ENCODE results near the gene MIA. TPM values are rescaled to one million over a fixed set of nuclear protein-coding genes. Genes with fewer than 3 reads are reported as not detected.

The MIA gene
- total RNA-seq, 1 donor from 2014 or later = 9.9 TPM

DNA sequence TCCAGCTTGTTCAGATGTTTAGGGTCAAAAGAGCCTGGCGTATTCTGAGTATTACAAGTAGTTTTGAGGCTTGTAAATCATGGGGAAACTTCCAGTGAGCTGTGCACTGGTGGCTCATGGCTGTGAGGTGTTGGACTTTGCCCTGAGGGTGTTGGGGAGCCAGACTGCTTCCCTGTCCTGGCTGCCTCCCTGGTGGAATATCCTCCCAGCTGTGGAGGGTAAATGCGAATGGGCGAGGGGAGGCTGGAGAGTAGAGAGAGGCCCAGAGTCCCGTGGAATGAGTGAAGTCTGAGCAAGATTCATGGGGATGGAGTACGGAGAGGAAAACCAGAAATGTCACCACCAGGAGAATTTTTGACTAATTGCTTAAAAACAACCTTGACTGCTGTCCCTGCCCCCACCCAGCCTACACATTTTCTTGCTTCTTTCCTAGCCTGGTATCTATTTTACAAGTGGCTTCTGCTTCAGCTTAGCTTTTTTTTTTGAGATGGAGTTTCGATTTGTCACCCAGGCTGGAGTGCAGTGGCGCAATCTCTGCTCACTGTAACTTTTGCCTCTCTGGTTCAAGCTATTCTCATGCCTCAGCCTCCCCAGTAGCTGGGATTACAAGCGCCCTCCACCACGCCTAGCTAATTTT is 20.6 kb upstream of the MIA start:
- no peak overlapping the region for H3K27ac Mint-ChIP-seq (ENCODE audit: unreplicated experiment)
- TF ChIP-seq, protein P1, sequence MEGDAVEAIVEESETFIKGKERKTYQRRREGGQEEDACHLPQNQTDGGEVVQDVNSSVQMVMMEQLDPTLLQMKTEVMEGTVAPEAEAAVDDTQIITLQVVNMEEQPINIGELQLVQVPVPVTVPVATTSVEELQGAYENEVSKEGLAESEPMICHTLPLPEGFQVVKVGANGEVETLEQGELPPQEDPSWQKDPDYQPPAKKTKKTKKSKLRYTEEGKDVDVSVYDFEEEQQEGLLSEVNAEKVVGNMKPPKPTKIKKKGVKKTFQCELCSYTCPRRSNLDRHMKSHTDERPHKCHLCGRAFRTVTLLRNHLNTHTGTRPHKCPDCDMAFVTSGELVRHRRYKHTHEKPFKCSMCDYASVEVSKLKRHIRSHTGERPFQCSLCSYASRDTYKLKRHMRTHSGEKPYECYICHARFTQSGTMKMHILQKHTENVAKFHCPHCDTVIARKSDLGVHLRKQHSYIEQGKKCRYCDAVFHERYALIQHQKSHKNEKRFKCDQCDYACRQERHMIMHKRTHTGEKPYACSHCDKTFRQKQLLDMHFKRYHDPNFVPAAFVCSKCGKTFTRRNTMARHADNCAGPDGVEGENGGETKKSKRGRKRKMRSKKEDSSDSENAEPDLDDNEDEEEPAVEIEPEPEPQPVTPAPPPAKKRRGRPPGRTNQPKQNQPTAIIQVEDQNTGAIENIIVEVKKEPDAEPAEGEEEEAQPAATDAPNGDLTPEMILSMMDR (conservative IDR thresholded peaks at IDR 0.05) = no peak
- H3K9me3 Mint-ChIP-seq = no peaks in the 10 kb centered on the region
- H3K4me1 Mint-ChIP-seq = peaks cover 43% of the 10 kb centered on the region
- peaks cover 4% of the 10 kb centered on the region for H3K27me3 Mint-ChIP-seq (ENCODE audit: low read depth)
- H3K4me3 Mint-ChIP-seq = peak overlapping the region; percentile 54
- no peak for DNase-seq (ENCODE audit: low read depth, low spot score)
- peaks cover 30% of the 10 kb centered on the region for H3K36me3 Mint-ChIP-seq (ENCODE audit: low read depth)

DNA sequence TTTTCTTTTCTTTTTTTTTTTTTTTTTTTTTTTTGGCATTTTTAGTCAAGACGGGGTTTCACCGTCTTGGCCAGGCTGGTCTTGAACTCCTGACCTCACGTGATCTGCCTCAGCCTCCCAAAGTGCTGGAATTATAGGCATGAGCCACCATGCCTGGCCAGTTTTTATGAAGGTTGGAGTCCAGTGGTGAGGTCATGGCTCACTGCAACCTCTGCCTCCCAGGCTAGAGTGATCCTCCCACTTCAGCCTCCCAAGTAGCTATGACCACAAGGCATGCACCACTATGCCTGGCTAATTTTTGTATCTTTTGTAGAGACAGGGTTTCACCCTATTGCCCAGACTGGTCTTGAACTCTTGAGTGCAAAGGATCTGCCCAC is 20.1 kb upstream of the MIA start:
- H3K36me3 Mint-ChIP-seq (ENCODE audit: low read depth) = peaks cover 31% of the 10 kb centered on the region

DNA sequence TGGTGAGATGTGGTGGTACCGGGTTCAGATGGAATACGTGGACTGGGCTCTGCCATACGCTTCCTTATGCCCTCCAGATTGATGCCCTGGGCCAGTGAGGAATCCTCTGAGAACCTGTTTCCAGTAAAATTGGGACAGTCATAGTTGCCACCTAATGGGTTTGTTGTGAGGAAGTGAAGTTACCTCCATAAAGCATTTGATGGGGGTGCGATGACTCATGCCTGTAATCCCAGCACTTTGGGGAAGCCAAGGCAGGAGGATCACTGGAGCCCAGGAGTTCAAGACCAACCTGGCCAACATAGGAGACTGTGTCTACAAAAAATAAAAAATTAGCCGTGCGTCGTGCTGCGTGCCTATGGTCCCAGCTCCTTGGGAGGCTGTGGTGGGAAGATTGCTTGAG is 19.5 kb upstream of the MIA start:
- H3K36me3 Mint-ChIP-seq (ENCODE audit: low read depth) = peaks cover 34% of the 10 kb centered on the region
- DNase-seq (ENCODE audit: low read depth, low spot score) = no peak
- H3K27me3 Mint-ChIP-seq (ENCODE audit: low read depth) = no peaks in the 10 kb centered on the region
- H3K4me1 Mint-ChIP-seq = peaks cover 33% of the 10 kb centered on the region
- no peaks in the 10 kb centered on the region for H3K9me3 Mint-ChIP-seq
- TF ChIP-seq, protein P1 (conservative IDR thresholded peaks at IDR 0.05) = no peak
- H3K4me3 Mint-ChIP-seq = peak overlapping the region; percentile 71
- H3K27ac Mint-ChIP-seq (ENCODE audit: unreplicated experiment) = peak overlapping the region; percentile 71

More for the DNA sequence above, 20.1 kb upstream of the MIA start:
- Mint-ChIP-seq H3K9me3 (no peaks in the 10 kb centered on the region), H3K4me1 (peaks cover 38% of the 10 kb centered on the region), H3K27me3 (ENCODE audit: low read depth) (peaks cover 4% of the 10 kb centered on the region), H3K4me3 (peak overlapping the region; percentile 71), H3K27ac (ENCODE audit: unreplicated experiment) (no peak overlapping the region)
- no peak for DNase-seq (ENCODE audit: low read depth, low spot score)
- TF ChIP-seq, protein P1 (conservative IDR thresholded peaks at IDR 0.05) = no peak

DNA sequence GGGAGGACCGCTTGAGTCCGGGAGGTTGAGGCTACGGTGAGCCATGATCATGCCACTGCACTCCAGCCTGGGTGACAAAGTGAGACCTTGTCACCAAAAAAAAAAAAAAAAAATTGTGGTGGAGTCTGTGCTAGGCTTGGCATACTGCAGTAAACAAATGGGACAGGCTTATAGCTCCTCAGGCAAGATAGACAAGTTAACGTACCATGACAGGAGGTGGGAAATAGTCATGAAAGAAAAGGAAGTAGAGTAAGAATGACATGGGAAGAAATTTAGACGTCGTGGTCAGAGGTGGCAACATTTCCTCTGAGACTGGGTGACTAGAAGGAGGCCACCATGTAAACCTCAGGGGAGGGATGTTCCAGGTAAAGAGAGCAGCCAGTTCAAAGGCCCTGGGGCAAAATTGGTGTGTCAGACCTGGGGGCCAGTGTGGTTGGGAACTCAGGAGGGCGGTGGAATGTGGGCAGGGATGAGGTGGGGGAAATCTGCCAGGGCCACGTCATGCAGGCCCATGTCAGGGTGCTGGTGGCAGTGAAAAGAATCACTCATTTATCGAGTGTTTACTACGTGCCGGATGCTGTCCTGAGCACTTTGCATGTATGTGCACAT is 18.7 kb upstream of the MIA start:
- no peak for DNase-seq (ENCODE audit: low read depth, low spot score)
- H3K27ac Mint-ChIP-seq (ENCODE audit: unreplicated experiment) = no peak overlapping the region
- peaks cover 34% of the 10 kb centered on the region for H3K36me3 Mint-ChIP-seq (ENCODE audit: low read depth)
- TF ChIP-seq, protein P1 (conservative IDR thresholded peaks at IDR 0.05) = no peak
- H3K4me3 Mint-ChIP-seq = peak overlapping the region; percentile 77
- no peaks in the 10 kb centered on the region for H3K9me3 Mint-ChIP-seq
- H3K27me3 Mint-ChIP-seq (ENCODE audit: low read depth) = no peaks in the 10 kb centered on the region
- peaks cover 31% of the 10 kb centered on the region for H3K4me1 Mint-ChIP-seq

DNA sequence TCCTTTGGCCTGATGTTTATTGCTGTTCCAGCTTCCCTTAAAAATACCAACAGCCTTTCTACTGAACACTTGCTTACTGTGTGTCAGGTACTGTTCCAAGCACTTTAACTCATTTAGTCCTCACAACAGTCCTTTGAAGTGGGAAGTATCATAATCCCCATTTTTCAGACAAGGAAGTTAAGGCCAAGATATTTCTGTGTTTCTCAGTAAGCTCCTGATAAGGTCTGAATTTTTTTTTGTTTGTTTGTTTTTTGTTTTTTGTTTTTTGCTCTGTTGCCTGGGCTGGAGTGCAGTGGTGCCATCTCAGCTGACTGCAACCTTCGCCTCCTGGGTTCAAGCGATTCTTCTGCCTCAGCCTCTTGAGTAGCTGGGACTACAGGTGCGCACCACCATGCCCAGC is 16.8 kb upstream of the MIA start:
- DNase-seq (ENCODE audit: low read depth, low spot score) = no peak
- TF ChIP-seq, protein P1 (conservative IDR thresholded peaks at IDR 0.05) = no peak
- Mint-ChIP-seq H3K27me3 (ENCODE audit: low read depth) (no peaks in the 10 kb centered on the region), H3K4me1 (peaks cover 23% of the 10 kb centered on the region), H3K36me3 (ENCODE audit: low read depth) (peaks cover 35% of the 10 kb centered on the region), H3K27ac (ENCODE audit: unreplicated experiment) (no peak overlapping the region), H3K9me3 (no peaks in the 10 kb centered on the region), H3K4me3 (no peak overlapping the region)

Data from neural crest cell (in vitro differentiated cells).